Embryonic facial prominence (tissue), 1 donor: Measurements from ENCODE around the gene KLF3.

ENCODE experiments used
- DNase-seq: peaks from one replicate; pipeline ENCODE4 v3.0.0-alpha.2; 2016; ENCODE audit errors: extremely low spot score

Gene KLF3

GRCh38 chr4:38738940-38739803, 75.2 kb downstream of the KLF3 start:
- DNase-seq: no peak

- DNase-seq: no peak
Observed at GRCh38 chr4:38740303-38740702, 76.3 kb downstream of the KLF3 start.

- no peak for DNase-seq
Observed at GRCh38 chr4:38743866-38744265, 79.9 kb downstream of the KLF3 start.

DNA sequence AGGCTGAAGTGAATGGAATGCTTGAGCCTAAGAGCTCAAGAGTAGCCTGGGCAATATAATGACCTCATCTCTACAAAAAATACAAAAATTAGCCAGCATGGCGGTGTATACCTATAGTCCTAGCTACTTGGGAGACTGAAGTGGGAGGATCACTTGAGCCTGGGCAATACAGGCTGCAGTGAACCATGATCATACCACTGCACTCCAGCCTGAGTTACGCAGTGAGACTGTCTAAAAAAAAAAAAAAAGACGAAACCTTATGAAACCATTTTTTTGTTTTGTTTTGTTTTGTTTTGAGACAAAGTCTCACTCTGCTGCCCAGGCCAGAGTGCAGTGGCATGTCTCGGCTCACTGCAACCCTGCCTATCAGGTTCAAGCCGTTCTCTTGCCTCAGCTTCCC, 81.9 kb downstream of the KLF3 start:
- DNase-seq: no peak

- no peak for DNase-seq
Observed at GRCh38 chr4:38747629-38748028, 83.6 kb downstream of the KLF3 start.

GRCh38 chr4:38749336-38749735, 85.3 kb downstream of the KLF3 start:
- no peak for DNase-seq
